Fibroblast of upper back skin (primary cell): Measurements from ENCODE around the gene RTP3.
"Not testable (repeated sequence)": the region's sequence is repeated elsewhere in the genome, so short reads cannot be mapped to it uniquely, and the experiment has no call there.

Experiments used
- DNase-seq: peaks from one replicate; pipeline ENCODE4 v3.0.0-alpha.2; 2013

Gene RTP3

GRCh38 chr3:46522201-46522600, 24.4 kb downstream of the RTP3 start:
- not testable (repeated sequence) for DNase-seq

GRCh38 chr3:46523556-46523955, 25.8 kb downstream of the RTP3 start:
- no peak for DNase-seq

- no peak for DNase-seq
These were observed 26.2 kb downstream of the RTP3 start for GRCh38 chr3:46524008-46524407.

GRCh38 chr3:46524832-46525231, 27.1 kb downstream of the RTP3 start:
- no peak for DNase-seq

- no peak for DNase-seq
These were observed 29.5 kb downstream of the RTP3 start for GRCh38 chr3:46527239-46527638.

GRCh38 chr3:46533091-46533490, 35.3 kb downstream of the RTP3 start:
- DNase-seq, result no peak

GRCh38 chr3:46535746-46536145, 38.0 kb downstream of the RTP3 start:
- DNase-seq, result no peak

- no peak for DNase-seq
These were observed 39.0 kb downstream of the RTP3 start for GRCh38 chr3:46536758-46537157.

GRCh38 chr3:46537316-46537715, 39.5 kb downstream of the RTP3 start:
- DNase-seq, result no peak

- DNase-seq, result no peak
These were observed 40.0 kb downstream of the RTP3 start for GRCh38 chr3:46537779-46538178.

GRCh38 chr3:46538425-46538802, 40.6 kb downstream of the RTP3 start:
- DNase-seq, result not testable (repeated sequence)

GRCh38 chr3:46538803-46539442, 41.1 kb downstream of the RTP3 start:
- peak; percentile 60 for DNase-seq

GRCh38 chr3:46539443-46540005, 41.7 kb downstream of the RTP3 start:
- DNase-seq, result no peak

- no peak for DNase-seq
These were observed 42.8 kb downstream of the RTP3 start for GRCh38 chr3:46540550-46540949.

- DNase-seq, result no peak
These were observed 44.1 kb downstream of the RTP3 start for GRCh38 chr3:46541835-46542234.

- no peak for DNase-seq
These were observed 44.6 kb downstream of the RTP3 start for GRCh38 chr3:46542344-46542743.

GRCh38 chr3:46542801-46543201, 45.0 kb downstream of the RTP3 start:
- no peak for DNase-seq

- DNase-seq, result no peak
These were observed 47.2 kb downstream of the RTP3 start for GRCh38 chr3:46544771-46545503.

GRCh38 chr3:46545818-46546630, 48.2 kb downstream of the RTP3 start:
- no peak for DNase-seq

- DNase-seq, result no peak
These were observed 49.2 kb downstream of the RTP3 start for GRCh38 chr3:46546896-46547440.

GRCh38 chr3:46548611-46549010, 50.8 kb downstream of the RTP3 start:
- not testable (repeated sequence) for DNase-seq

- no peak for DNase-seq
These were observed 51.7 kb downstream of the RTP3 start for GRCh38 chr3:46549408-46549904.

- DNase-seq, result no peak
These were observed 52.2 kb downstream of the RTP3 start for GRCh38 chr3:46549989-46550388.
